Brain pericyte (primary cell): Measurements from ENCODE around the gene SLIT3.

Experiments used
- DNase-seq: peaks from one replicate; pipeline ENCODE4 v3.0.0-alpha.2; 2012; ENCODE audit warnings: low read depth, low spot score

Gene SLIT3

GRCh38 chr5:169001394-169001793, 299.5 kb downstream of the SLIT3 start:
- DNase-seq = no peak

- DNase-seq = no peak
These were observed 305.9 kb downstream of the SLIT3 start for GRCh38 chr5:168995024-168995423.

GRCh38 chr5:168992687-168993086, 308.3 kb downstream of the SLIT3 start:
- no peak for DNase-seq

- no peak for DNase-seq
These were observed 308.9 kb downstream of the SLIT3 start for GRCh38 chr5:168992016-168992415.

- DNase-seq = no peak
These were observed 309.6 kb downstream of the SLIT3 start for GRCh38 chr5:168991311-168991710.

GRCh38 chr5:168990679-168991078, 310.3 kb downstream of the SLIT3 start:
- no peak for DNase-seq

GRCh38 chr5:168989731-168990505, 311.0 kb downstream of the SLIT3 start:
- DNase-seq = no peak

- DNase-seq = no peak
These were observed 312.2 kb downstream of the SLIT3 start for GRCh38 chr5:168988699-168989098.

GRCh38 chr5:168987543-168988300, 313.2 kb downstream of the SLIT3 start:
- no peak for DNase-seq

- DNase-seq = no peak
These were observed 315.5 kb downstream of the SLIT3 start for GRCh38 chr5:168985454-168985853.

GRCh38 chr5:168984135-168984675, 316.7 kb downstream of the SLIT3 start:
- DNase-seq = no peak

- DNase-seq = no peak
These were observed 321.8 kb downstream of the SLIT3 start for GRCh38 chr5:168979135-168979534.

- DNase-seq = no peak
These were observed 322.4 kb downstream of the SLIT3 start for GRCh38 chr5:168978500-168978899.

GRCh38 chr5:168978015-168978414, 322.9 kb downstream of the SLIT3 start:
- DNase-seq = no peak

GRCh38 chr5:168976311-168976970, 324.5 kb downstream of the SLIT3 start:
- no peak for DNase-seq

GRCh38 chr5:168975331-168975730, 325.6 kb downstream of the SLIT3 start:
- no peak for DNase-seq

- DNase-seq = no peak
These were observed 326.9 kb downstream of the SLIT3 start for GRCh38 chr5:168974082-168974481.

GRCh38 chr5:168972731-168973130, 328.2 kb downstream of the SLIT3 start:
- DNase-seq = no peak

GRCh38 chr5:168971100-168971499, 329.8 kb downstream of the SLIT3 start:
- DNase-seq = no peak

GRCh38 chr5:168969326-168969886, 331.5 kb downstream of the SLIT3 start:
- no peak for DNase-seq

GRCh38 chr5:168967882-168968620, 332.9 kb downstream of the SLIT3 start:
- DNase-seq = no peak
